Measurements from ENCODE around the gene NEO1. TPM values are rescaled to one million over a fixed set of nuclear protein-coding genes. Genes with fewer than 3 reads are reported as not detected.

NEO1 gene
- total and polyA plus RNA-seq, 2 of the 13 experiments (the other 11 are each of a cell fraction or from before 2014, with no cell fraction given): 8.4 to 11.0 TPM

- TF ChIP-seq HOMEZ (CRISPR knock-in tag; IDR thresholded peaks at IDR 0.05; ENCODE audit: low read depth) (no peak), PITX1 (CRISPR knock-in tag; IDR thresholded peaks at IDR 0.05) (no peak), NRL (CRISPR knock-in tag; IDR thresholded peaks at IDR 0.05; ENCODE audit: borderline replicate concordance) (no peak), TFDP1 (CRISPR knock-in tag; IDR thresholded peaks at IDR 0.05; ENCODE audit: borderline replicate concordance) (peak; percentile 30; the same call in 1 of the 2 replicates), ZBTB33 (CRISPR knock-in tag; IDR thresholded peaks at IDR 0.05) (no peak), HMG20B (CRISPR knock-in tag; conservative IDR thresholded peaks at IDR 0.05) (0 out of 2 replicates have a peak, but pooled peaks have one; percentile 26), ATF3 (CRISPR knock-in tag; IDR thresholded peaks at IDR 0.05) (peak; percentile 37; the same call in 1 of the 2 replicates), NAIF1 (CRISPR knock-in tag; IDR thresholded peaks at IDR 0.05; ENCODE audit: borderline replicate concordance) (no peak), FOXK2 (IDR thresholded peaks at IDR 0.05) (no peak), SNAPC4 (CRISPR knock-in tag; IDR thresholded peaks at IDR 0.05) (no peak), ZIK1 (CRISPR knock-in tag; IDR thresholded peaks at IDR 0.05; ENCODE audit: borderline replicate concordance, low read depth) (no peak), SKIL (CRISPR knock-in tag; IDR thresholded peaks at IDR 0.05; ENCODE audit: borderline replicate concordance) (no peak)
Measured at GRCh38 chr15:73051807-73052652, at the start of gene NEO1 (continued).
